Parathyroid adenoma (tissue), 2 donors: Measurements from ENCODE around the gene KIFC3.

Experiments used
- H2AFZ ChIP-seq: fragments of 300-600 bp; sonication (generic); one replicate; pipeline ENCODE4 v1.7.0; 2017; ENCODE audit warnings: antibody characterized with exemption, mild to moderate bottlenecking
- H3K27ac ChIP-seq: fragments of 300-600 bp; sonication (generic); one replicate; pipeline ENCODE4 v1.7.0; 2017
- H3K27me3 ChIP-seq: fragments of 300-600 bp; sonication (generic); one replicate; pipeline ENCODE4 v1.7.0; 2017; ENCODE audit warnings: low read length; ENCODE audit not compliant: control insufficient read depth, insufficient read depth
- H3K36me3 ChIP-seq: fragments of 300-600 bp; sonication (generic); one replicate; pipeline ENCODE4 v1.7.0; 2017; ENCODE audit warnings: low read length; ENCODE audit not compliant: control insufficient read depth, insufficient read depth
- H3K4me1 ChIP-seq: fragments of 300-600 bp; sonication (generic); one replicate; pipeline ENCODE4 v1.7.0; 2017; ENCODE audit warnings: control low read depth
- H3K4me2 ChIP-seq: fragments of 300-600 bp; sonication (generic); one replicate; pipeline ENCODE4 v1.7.0; 2017; ENCODE audit warnings: low read length
- H3K4me3 ChIP-seq: fragments of 300-600 bp; sonication (generic); one replicate; pipeline ENCODE4 v1.7.0; 2017; ENCODE audit warnings: low read depth, low read length
- H3K79me2 ChIP-seq: fragments of 300-600 bp; sonication (generic); one replicate; pipeline ENCODE4 v1.7.0; 2017; ENCODE audit warnings: control low read depth
- H3K9ac ChIP-seq: fragments of 300-600 bp; sonication (generic); one replicate; pipeline ENCODE4 v1.7.0; 2017; ENCODE audit warnings: mild to moderate bottlenecking
- H3K9me3 ChIP-seq: fragments of 300-600 bp; sonication (generic); one replicate; pipeline ENCODE4 v1.7.0; 2017; ENCODE audit warnings: low read length; ENCODE audit not compliant: control insufficient read depth
- TF ChIP-seq, protein P1 (sequence below): fragments of 300-600 bp; sonication (generic); IDR thresholded peaks from one replicate; pipeline ENCODE4 v1.7.0; 2017; ENCODE audit warnings: antibody characterized with exemption, mild to moderate bottlenecking
- donor health status: primary hyperparathyroidism.

Gene KIFC3

DNA sequence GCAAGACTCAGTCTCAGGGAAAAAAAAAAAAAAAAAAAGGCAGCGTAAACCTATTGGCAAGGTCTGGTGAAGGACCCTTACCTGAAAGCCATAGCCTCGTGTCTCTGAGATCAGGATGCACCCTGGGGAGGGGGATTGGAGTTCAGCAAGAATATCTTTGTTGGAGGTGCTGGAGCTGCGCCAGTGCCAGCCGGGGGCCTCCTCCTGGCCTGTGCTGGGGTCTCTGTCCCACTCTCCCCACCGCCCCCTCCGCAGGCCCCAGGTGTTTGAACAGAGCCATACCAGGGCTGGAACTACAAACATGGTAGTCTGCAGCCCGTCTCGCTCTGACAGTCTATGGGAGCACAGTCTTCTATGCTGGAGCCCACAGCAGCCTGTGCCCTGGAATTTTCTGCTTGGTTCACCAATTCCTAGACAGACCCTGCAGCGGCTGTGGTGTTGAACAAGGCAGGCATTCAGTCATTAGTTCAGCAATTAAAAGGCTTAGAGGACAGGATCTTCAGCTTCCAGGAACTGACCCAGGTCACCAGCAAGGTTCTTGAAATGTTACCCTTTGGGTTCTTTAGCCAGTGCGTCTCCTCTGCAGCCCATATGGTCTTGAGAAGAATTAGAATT lies 42.2 kb upstream of the KIFC3 start:
- Histone ChIP-seq H3K79me2 (no peaks in the 10 kb centered on the region), H3K4me1 (no peaks in the 10 kb centered on the region), H2AFZ (no peak overlapping the region), H3K27me3 (no peaks in the 10 kb centered on the region), H3K27ac (no peak overlapping the region), H3K9me3 (no peaks in the 10 kb centered on the region), H3K4me2 (no peak overlapping the region), H3K9ac (no peak overlapping the region), H3K4me3 (no peak overlapping the region), H3K36me3 (no peaks in the 10 kb centered on the region)
- TF ChIP-seq, protein P1, sequence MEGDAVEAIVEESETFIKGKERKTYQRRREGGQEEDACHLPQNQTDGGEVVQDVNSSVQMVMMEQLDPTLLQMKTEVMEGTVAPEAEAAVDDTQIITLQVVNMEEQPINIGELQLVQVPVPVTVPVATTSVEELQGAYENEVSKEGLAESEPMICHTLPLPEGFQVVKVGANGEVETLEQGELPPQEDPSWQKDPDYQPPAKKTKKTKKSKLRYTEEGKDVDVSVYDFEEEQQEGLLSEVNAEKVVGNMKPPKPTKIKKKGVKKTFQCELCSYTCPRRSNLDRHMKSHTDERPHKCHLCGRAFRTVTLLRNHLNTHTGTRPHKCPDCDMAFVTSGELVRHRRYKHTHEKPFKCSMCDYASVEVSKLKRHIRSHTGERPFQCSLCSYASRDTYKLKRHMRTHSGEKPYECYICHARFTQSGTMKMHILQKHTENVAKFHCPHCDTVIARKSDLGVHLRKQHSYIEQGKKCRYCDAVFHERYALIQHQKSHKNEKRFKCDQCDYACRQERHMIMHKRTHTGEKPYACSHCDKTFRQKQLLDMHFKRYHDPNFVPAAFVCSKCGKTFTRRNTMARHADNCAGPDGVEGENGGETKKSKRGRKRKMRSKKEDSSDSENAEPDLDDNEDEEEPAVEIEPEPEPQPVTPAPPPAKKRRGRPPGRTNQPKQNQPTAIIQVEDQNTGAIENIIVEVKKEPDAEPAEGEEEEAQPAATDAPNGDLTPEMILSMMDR = no peak

DNA sequence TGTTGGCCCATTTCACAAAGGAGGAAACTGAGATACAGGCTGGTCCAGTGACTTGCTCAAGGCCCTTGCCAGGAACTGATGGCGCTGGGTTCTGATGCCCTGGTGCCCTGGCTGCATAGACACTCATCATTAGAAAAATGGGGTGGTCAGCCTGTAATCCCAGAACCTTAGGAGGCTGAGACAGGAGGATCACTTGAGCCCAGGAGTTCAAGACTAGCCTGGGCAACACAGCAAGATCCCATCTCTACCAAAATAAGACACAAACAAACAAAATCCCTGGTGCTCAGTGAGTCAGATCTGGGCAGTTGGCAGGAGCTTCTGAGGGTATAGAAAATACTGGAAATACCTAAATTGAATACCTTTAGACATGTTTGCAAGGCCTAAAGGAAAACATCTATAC lies 41.1 kb upstream of the KIFC3 start:
- Histone ChIP-seq H2AFZ (no peak overlapping the region), H3K4me3 (no peak overlapping the region), H3K4me1 (no peaks in the 10 kb centered on the region), H3K79me2 (no peaks in the 10 kb centered on the region), H3K9ac (no peak overlapping the region), H3K9me3 (no peaks in the 10 kb centered on the region), H3K4me2 (no peak overlapping the region), H3K27me3 (no peaks in the 10 kb centered on the region), H3K36me3 (no peaks in the 10 kb centered on the region), H3K27ac (no peak overlapping the region)
- TF ChIP-seq, protein P1 = no peak

DNA sequence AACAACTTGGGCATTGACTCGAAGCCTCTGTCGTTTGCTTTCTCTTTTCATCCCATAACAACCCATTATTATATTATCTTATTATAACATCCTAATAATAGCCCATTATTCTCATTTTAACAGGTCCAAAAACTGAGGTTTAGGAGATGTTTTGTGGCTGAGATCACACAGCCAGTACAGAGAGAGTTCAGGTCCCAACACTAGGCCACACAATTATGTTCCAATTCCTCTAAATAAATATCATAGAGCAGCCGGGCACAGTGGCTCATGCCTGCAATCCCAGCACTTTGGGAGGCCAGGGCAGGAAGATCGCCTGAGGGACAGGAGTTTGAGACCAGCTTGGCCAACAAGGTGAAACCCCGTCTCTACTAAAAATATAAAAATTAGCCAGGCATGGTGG lies 40.3 kb upstream of the KIFC3 start:
- H3K27ac ChIP-seq = no peak overlapping the region
- TF ChIP-seq, protein P1 = no peak

DNA sequence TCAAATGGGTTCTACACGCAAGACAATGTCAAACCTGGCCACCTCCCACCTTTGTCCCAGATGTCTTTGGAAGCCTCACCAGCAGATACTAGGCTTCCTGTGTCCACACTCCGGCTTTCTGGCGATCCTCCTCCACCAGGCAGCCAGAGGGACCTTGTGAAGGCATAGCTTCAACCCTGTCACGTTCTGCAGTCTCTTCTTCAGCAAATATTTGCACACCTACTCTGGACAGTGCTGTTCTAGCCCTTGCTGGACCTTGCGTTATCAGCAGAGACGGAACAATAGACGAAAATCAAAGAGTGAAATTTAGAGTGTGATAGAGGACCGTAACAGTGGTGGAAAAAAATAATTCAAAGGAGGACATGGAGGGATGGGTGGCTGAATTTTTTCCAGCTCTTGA lies 38.5 kb upstream of the KIFC3 start:
- Histone ChIP-seq H3K27ac (no peak overlapping the region), H3K4me2 (no peak overlapping the region), H3K36me3 (no peaks in the 10 kb centered on the region), H3K79me2 (no peaks in the 10 kb centered on the region), H3K9me3 (no peaks in the 10 kb centered on the region), H3K4me3 (no peak overlapping the region), H3K27me3 (no peaks in the 10 kb centered on the region), H2AFZ (no peak overlapping the region), H3K4me1 (no peaks in the 10 kb centered on the region), H3K9ac (no peak overlapping the region)
- TF ChIP-seq, protein P1 = no peak

More for the DNA sequence above, 40.3 kb upstream of the KIFC3 start:
- H3K4me1 ChIP-seq = no peaks in the 10 kb centered on the region
- H3K4me3 ChIP-seq = no peak overlapping the region
- H3K9me3 ChIP-seq = no peaks in the 10 kb centered on the region
- no peaks in the 10 kb centered on the region for H3K27me3 ChIP-seq
- no peaks in the 10 kb centered on the region for H3K79me2 ChIP-seq
- H3K9ac ChIP-seq = no peak overlapping the region
- no peak overlapping the region for H2AFZ ChIP-seq
- no peaks in the 10 kb centered on the region for H3K36me3 ChIP-seq
- no peak overlapping the region for H3K4me2 ChIP-seq

DNA sequence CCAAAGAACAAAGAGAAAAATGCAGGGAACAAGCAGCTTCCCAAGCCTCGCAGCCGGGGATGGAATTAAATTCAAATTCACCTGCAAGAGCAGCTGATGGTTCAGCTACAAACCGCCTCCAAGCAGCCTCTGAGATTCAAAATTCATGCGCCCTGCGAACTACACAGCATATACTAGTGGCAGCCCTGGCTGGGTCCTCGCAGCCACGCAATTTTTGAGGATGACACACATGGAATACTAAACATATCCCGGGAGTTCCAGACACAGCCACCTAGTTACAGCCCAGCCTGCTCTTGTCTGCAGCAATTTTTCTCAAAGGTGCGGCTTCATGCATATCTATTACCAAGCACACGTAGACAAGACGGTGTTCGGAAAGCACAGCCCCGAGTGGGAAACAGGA lies 35.9 kb upstream of the KIFC3 start:
- Histone ChIP-seq H3K9ac (no peak overlapping the region), H3K4me3 (no peak overlapping the region), H3K27ac (no peak overlapping the region), H3K27me3 (no peaks in the 10 kb centered on the region), H3K4me2 (no peak overlapping the region), H2AFZ (no peak overlapping the region), H3K4me1 (no peaks in the 10 kb centered on the region), H3K79me2 (no peaks in the 10 kb centered on the region), H3K36me3 (no peaks in the 10 kb centered on the region), H3K9me3 (no peaks in the 10 kb centered on the region)
- TF ChIP-seq, protein P1 = no peak
